Activated naive CD8-positive, alpha-beta T cell treated with anti-CD3 and anti-CD28 coated beads, Interleukin-2, amount 50 U/mL, for 24 hours (primary cell): ENCODE measurements around the gene ANO10.
A peak's percentile ranks its signal among the peaks of the same experiment; 100 is the strongest.
"Not testable (repeated sequence)": the region's sequence is repeated elsewhere in the genome, so short reads cannot be mapped to it uniquely, and the experiment has no call there.

Experiments
- ATAC-seq: fragments of 150-1000 bp; cut with Tn5 transposase; one replicate; pipeline ENCODE4 v1.10.0; 2021
- DNase-seq: peaks from one replicate; pipeline ENCODE4 v3.0.0; 2021
- H3K27ac Mint-ChIP-seq: one replicate; pipeline ENCODE4 v1.8.0; 2021; ENCODE audit warnings: mild to moderate bottlenecking, mixed read lengths
- H3K27me3 Mint-ChIP-seq: one replicate; pipeline ENCODE4 v1.8.0; 2021; ENCODE audit warnings: mixed read lengths
- H3K36me3 Mint-ChIP-seq: one replicate; pipeline ENCODE4 v1.8.0; 2021; ENCODE audit warnings: low read depth, mixed read lengths
- H3K4me1 Mint-ChIP-seq: one replicate; pipeline ENCODE4 v1.8.0; 2021; ENCODE audit warnings: mixed read lengths
- H3K4me3 Mint-ChIP-seq: one replicate; pipeline ENCODE4 v1.8.0; 2021; ENCODE audit warnings: mild to moderate bottlenecking, moderate library complexity, mixed read lengths
- H3K9me3 Mint-ChIP-seq: one replicate; pipeline ENCODE4 v1.8.0; 2021; ENCODE audit warnings: mixed read lengths

Gene ANO10

GRCh38 chr3:43612419-43612818, 9.4 kb downstream of the ANO10 start:
- no peaks in the 10 kb centered on the region for H3K9me3 Mint-ChIP-seq
- DNase-seq, result no peak
- no peak overlapping the region for H3K27ac Mint-ChIP-seq

GRCh38 chr3:43609406-43609805, 12.4 kb downstream of the ANO10 start:
- ATAC-seq, result no peak
- H3K4me1 Mint-ChIP-seq, result no peaks in the 10 kb centered on the region
- no peaks in the 10 kb centered on the region for H3K9me3 Mint-ChIP-seq
- H3K36me3 Mint-ChIP-seq, result peaks cover 3% of the 10 kb centered on the region
- no peak overlapping the region for H3K4me3 Mint-ChIP-seq
- no peaks in the 10 kb centered on the region for H3K27me3 Mint-ChIP-seq
- DNase-seq, result no peak
- H3K27ac Mint-ChIP-seq, result no peak overlapping the region

More at GRCh38 chr3:43612419-43612818, 9.4 kb downstream of the ANO10 start:
- H3K4me1 Mint-ChIP-seq, result no peaks in the 10 kb centered on the region
- H3K36me3 Mint-ChIP-seq, result no peaks in the 10 kb centered on the region
- no peaks in the 10 kb centered on the region for H3K27me3 Mint-ChIP-seq
- ATAC-seq, result no peak
- no peak overlapping the region for H3K4me3 Mint-ChIP-seq

- Mint-ChIP-seq H3K4me1 (no peaks in the 10 kb centered on the region), H3K36me3 (peaks cover 6% of the 10 kb centered on the region), H3K9me3 (no peaks in the 10 kb centered on the region), H3K27me3 (no peaks in the 10 kb centered on the region), H3K27ac (no peak overlapping the region), H3K4me3 (no peak overlapping the region)
- no peak for ATAC-seq
- no peak for DNase-seq
These were observed 13.1 kb downstream of the ANO10 start for GRCh38 chr3:43608751-43609150.

GRCh38 chr3:43606284-43606683, 15.5 kb downstream of the ANO10 start:
- Mint-ChIP-seq H3K4me3 (no peak overlapping the region), H3K4me1 (no peaks in the 10 kb centered on the region)

GRCh38 chr3:43599959-43600358, 21.9 kb downstream of the ANO10 start:
- H3K4me3 Mint-ChIP-seq, DNase-seq, H3K9me3 Mint-ChIP-seq, H3K4me1 Mint-ChIP-seq, ATAC-seq, H3K27ac Mint-ChIP-seq, H3K27me3 Mint-ChIP-seq: not testable (repeated sequence)
- peaks cover 16% of the 10 kb centered on the region for H3K36me3 Mint-ChIP-seq

More at GRCh38 chr3:43606284-43606683, 15.5 kb downstream of the ANO10 start:
- Mint-ChIP-seq H3K27ac (no peak overlapping the region), H3K9me3 (no peaks in the 10 kb centered on the region), H3K36me3 (peaks cover 6% of the 10 kb centered on the region), H3K27me3 (no peaks in the 10 kb centered on the region)
- ATAC-seq (no peak), DNase-seq (no peak)

GRCh38 chr3:43597961-43598360, 23.9 kb downstream of the ANO10 start:
- Mint-ChIP-seq H3K4me3 (no peak overlapping the region), H3K36me3 (peaks cover 15% of the 10 kb centered on the region), H3K9me3 (peaks cover 3% of the 10 kb centered on the region), H3K4me1 (no peaks in the 10 kb centered on the region), H3K27ac (no peak overlapping the region), H3K27me3 (no peaks in the 10 kb centered on the region)
- DNase-seq (no peak), ATAC-seq (no peak)

- H3K27ac Mint-ChIP-seq, H3K27me3 Mint-ChIP-seq, H3K9me3 Mint-ChIP-seq, H3K4me1 Mint-ChIP-seq, H3K4me3 Mint-ChIP-seq, DNase-seq, ATAC-seq: not testable (repeated sequence)
- H3K36me3 Mint-ChIP-seq, result peaks cover 25% of the 10 kb centered on the region
These were observed 25.6 kb downstream of the ANO10 start for GRCh38 chr3:43596178-43596577.

- not testable (repeated sequence) for H3K4me3 Mint-ChIP-seq, H3K9me3 Mint-ChIP-seq, ATAC-seq, H3K27me3 Mint-ChIP-seq, DNase-seq, H3K4me1 Mint-ChIP-seq, H3K27ac Mint-ChIP-seq
- peaks cover 29% of the 10 kb centered on the region for H3K36me3 Mint-ChIP-seq
These were observed 26.5 kb downstream of the ANO10 start for GRCh38 chr3:43595280-43595679.

GRCh38 chr3:43593588-43593987, 28.2 kb downstream of the ANO10 start:
- H3K27ac Mint-ChIP-seq, H3K9me3 Mint-ChIP-seq, DNase-seq, ATAC-seq, H3K4me1 Mint-ChIP-seq, H3K27me3 Mint-ChIP-seq, H3K4me3 Mint-ChIP-seq: not testable (repeated sequence)
- H3K36me3 Mint-ChIP-seq, result peaks cover 29% of the 10 kb centered on the region

- not testable (repeated sequence) for H3K4me1 Mint-ChIP-seq, H3K27ac Mint-ChIP-seq, H3K27me3 Mint-ChIP-seq, H3K9me3 Mint-ChIP-seq, H3K4me3 Mint-ChIP-seq, DNase-seq, ATAC-seq
- peaks cover 24% of the 10 kb centered on the region for H3K36me3 Mint-ChIP-seq
These were observed 29.9 kb downstream of the ANO10 start for GRCh38 chr3:43591866-43592265.

GRCh38 chr3:43587303-43587702, 34.5 kb downstream of the ANO10 start:
- DNase-seq (no peak), ATAC-seq (no peak)
- H3K4me1 Mint-ChIP-seq, result peaks cover 12% of the 10 kb centered on the region
- H3K9me3 Mint-ChIP-seq, result no peaks in the 10 kb centered on the region
- no peak overlapping the region for H3K4me3 Mint-ChIP-seq
- H3K27me3 Mint-ChIP-seq, result no peaks in the 10 kb centered on the region
- H3K36me3 Mint-ChIP-seq, result peaks cover 7% of the 10 kb centered on the region
- H3K27ac Mint-ChIP-seq, result no peak overlapping the region

GRCh38 chr3:43584043-43584826, 37.6 kb downstream of the ANO10 start:
- Mint-ChIP-seq H3K9me3 (no peaks in the 10 kb centered on the region), H3K4me3 (no peak overlapping the region), H3K27me3 (no peaks in the 10 kb centered on the region), H3K4me1 (peaks cover 12% of the 10 kb centered on the region), H3K36me3 (no peaks in the 10 kb centered on the region), H3K27ac (no peak overlapping the region)
- ATAC-seq (peak; percentile 61), DNase-seq (no peak)

GRCh38 chr3:43583481-43583880, 38.3 kb downstream of the ANO10 start:
- Mint-ChIP-seq H3K36me3 (no peaks in the 10 kb centered on the region), H3K4me3 (no peak overlapping the region), H3K9me3 (no peaks in the 10 kb centered on the region), H3K27ac (no peak overlapping the region), H3K4me1 (peaks cover 12% of the 10 kb centered on the region), H3K27me3 (no peaks in the 10 kb centered on the region)
- no peak for ATAC-seq
- DNase-seq, result no peak

GRCh38 chr3:43582866-43583265, 38.9 kb downstream of the ANO10 start:
- DNase-seq (no peak), ATAC-seq (no peak)
- peaks cover 2% of the 10 kb centered on the region for H3K36me3 Mint-ChIP-seq
- H3K4me3 Mint-ChIP-seq, result no peak overlapping the region
- no peaks in the 10 kb centered on the region for H3K9me3 Mint-ChIP-seq
- H3K4me1 Mint-ChIP-seq, result peaks cover 12% of the 10 kb centered on the region
- no peaks in the 10 kb centered on the region for H3K27me3 Mint-ChIP-seq
- H3K27ac Mint-ChIP-seq, result no peak overlapping the region

GRCh38 chr3:43581343-43581742, 40.5 kb downstream of the ANO10 start:
- Mint-ChIP-seq H3K4me3 (no peak overlapping the region), H3K4me1 (peaks cover 12% of the 10 kb centered on the region), H3K27me3 (no peaks in the 10 kb centered on the region), H3K36me3 (peaks cover 2% of the 10 kb centered on the region), H3K9me3 (no peaks in the 10 kb centered on the region), H3K27ac (no peak overlapping the region)
- DNase-seq (no peak), ATAC-seq (no peak)
